ENCODE measurements around the gene PLPP4. TPM values are rescaled to one million over a fixed set of nuclear protein-coding genes. Genes with fewer than 3 reads are reported as not detected.

The PLPP4 gene
- total RNA-seq, 1 experiment from 2014 or later = not detected

DNA sequence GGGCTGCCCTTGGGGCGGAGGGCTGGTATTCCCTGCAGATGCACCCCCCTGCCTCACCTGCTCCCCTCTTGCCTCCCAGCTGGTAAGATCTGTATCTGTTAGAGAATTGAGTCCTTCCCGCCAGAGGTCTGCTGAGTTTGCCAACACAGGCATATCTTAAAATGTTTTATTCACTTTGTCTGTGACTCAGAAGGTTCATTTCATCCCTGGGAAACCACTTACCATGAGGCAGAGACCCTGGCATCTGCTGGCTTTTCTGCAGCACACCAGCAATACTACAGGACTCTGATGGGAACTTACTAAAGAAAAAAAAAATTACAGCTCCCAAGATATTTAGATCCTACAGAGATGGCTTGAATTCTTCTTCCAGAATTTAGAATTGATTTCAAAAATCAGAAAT lies 131.3 kb downstream of the PLPP4 start:
- Histone ChIP-seq H3K27me3 (ENCODE audit: insufficient read depth, low read length) (peaks cover 73% of the 10 kb centered on the region), H2AFZ (ENCODE audit: low read depth, low read length, poor library complexity, severe bottlenecking) (no peak overlapping the region), H3K27ac (ENCODE audit: low read depth, low read length) (no peak overlapping the region), H3K79me2 (ENCODE audit: insufficient read depth, low read length) (no peaks in the 10 kb centered on the region), H3K4me1 (ENCODE audit: control insufficient read depth in 1 of 2, insufficient read depth in 2 of 2, low read length in 2 of 2) (no peaks in the 10 kb centered on the region), H4K20me1 (ENCODE audit: insufficient read depth) (no peaks in the 10 kb centered on the region), H3K36me3 (ENCODE audit: control insufficient read depth in 1 of 2, insufficient read depth in 2 of 2, low read length in 2 of 2) (no peaks in the 10 kb centered on the region), H3K4me3 (replicated peaks in 1 of 2; ENCODE audit: low read depth in 1 of 2, low read length in 2 of 2) (no peak overlapping the region), H3K9ac (ENCODE audit: low read length) (no peak overlapping the region), H3K9me3 (ENCODE audit: control insufficient read depth in 1 of 2, insufficient read depth in 1 of 2, low read depth in 1 of 2, low read length in 2 of 2) (no peaks in the 10 kb centered on the region), H3K4me2 (ENCODE audit: low read length) (no peak overlapping the region), H3K9me2 (ENCODE audit: insufficient read depth) (no peaks in the 10 kb centered on the region)
- ChIA-PET CTCF (no interaction called here), POLR2A (no interaction called here), RAD21 (ENCODE audit: low non-redundant PET in 1 of 2, low total read pairs in 2 of 2, uncharacterized antibody in 2 of 2, unreplicated experiment in 2 of 2) (no interaction called here)
- no peak for DNase-seq (ENCODE audit: low read depth, low spot score)
- BruUV-seq (replicated peaks) = no TSS peak
- intact Hi-C loops (cut with micrococcal nuclease) = no loop called here
- TF ChIP-seq CBX3 (IDR thresholded peaks at IDR 0.05; ENCODE audit: low read depth) (no peak), RAD21 (IDR thresholded peaks at IDR 0.05; ENCODE audit: low read depth) (no peak), ZNF274 (IDR thresholded peaks at IDR 0.05; ENCODE audit: low read depth, low read length) (no peak)
- no peak for ATAC-seq

DNA sequence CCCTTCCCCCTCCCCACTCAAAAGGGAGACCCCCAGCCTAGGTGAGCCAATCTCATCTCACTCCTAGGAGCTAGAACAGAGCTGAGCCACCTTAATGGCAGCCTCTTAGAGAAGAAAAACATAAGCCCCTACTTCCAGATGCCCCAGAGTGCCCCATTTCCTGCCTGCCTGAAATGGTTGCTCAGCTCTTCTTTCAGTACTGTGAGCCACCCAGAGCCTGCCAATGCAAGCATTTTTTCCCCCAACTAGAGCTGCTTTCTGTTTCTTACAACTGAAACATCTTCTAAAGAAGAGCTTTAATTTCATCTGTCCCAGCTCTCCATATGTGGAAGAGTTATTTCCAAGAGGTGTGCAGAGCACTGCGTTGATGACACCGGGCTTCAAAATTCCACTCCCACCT lies 136.7 kb downstream of the PLPP4 start:
- ChIA-PET RAD21 (ENCODE audit: low non-redundant PET in 1 of 2, low total read pairs in 2 of 2, uncharacterized antibody in 2 of 2, unreplicated experiment in 2 of 2) (no interaction called here), CTCF (no interaction called here), POLR2A (no interaction called here)
- H3K27me3 ChIP-seq (ENCODE audit: insufficient read depth, low read length) = peaks cover 56% of the 10 kb centered on the region
- no peaks in the 10 kb centered on the region for H3K79me2 ChIP-seq (ENCODE audit: insufficient read depth, low read length)
- no peaks in the 10 kb centered on the region for H3K9me2 ChIP-seq (ENCODE audit: insufficient read depth)
- no peak for TF ChIP-seq EZH2phosphoT487 (IDR thresholded peaks at IDR 0.05; ENCODE audit: borderline replicate concordance)
- no peak for TF ChIP-seq JUND (IDR thresholded peaks at IDR 0.05)
- no peak for TF ChIP-seq ZFX (IDR thresholded peaks at IDR 0.05)
- TF ChIP-seq EZH2 (IDR thresholded peaks at IDR 0.05) = no peak
- no peak overlapping the region for H2AFZ ChIP-seq (ENCODE audit: low read depth, low read length, poor library complexity, severe bottlenecking)
- intact Hi-C loops (cut with micrococcal nuclease) = no loop called here
- H3K9me3 ChIP-seq (ENCODE audit: control insufficient read depth in 1 of 2, insufficient read depth in 1 of 2, low read depth in 1 of 2, low read length in 2 of 2) = no peaks in the 10 kb centered on the region
- H3K9ac ChIP-seq (ENCODE audit: low read length) = no peak overlapping the region
- ATAC-seq (no peak), DNase-seq (ENCODE audit: low read depth, low spot score) (no peak)
- no peak overlapping the region for H3K27ac ChIP-seq (ENCODE audit: low read depth, low read length)
- no peaks in the 10 kb centered on the region for H4K20me1 ChIP-seq (ENCODE audit: insufficient read depth)
- BruUV-seq (replicated peaks) = no TSS peak
- H3K4me1 ChIP-seq (ENCODE audit: control insufficient read depth in 1 of 2, insufficient read depth in 2 of 2, low read length in 2 of 2) = no peaks in the 10 kb centered on the region
- H3K4me3 ChIP-seq (replicated peaks in 1 of 2; ENCODE audit: low read depth in 1 of 2, low read length in 2 of 2) = no peak overlapping the region
- H3K4me2 ChIP-seq (ENCODE audit: low read length) = no peak overlapping the region
- no peaks in the 10 kb centered on the region for H3K36me3 ChIP-seq (ENCODE audit: control insufficient read depth in 1 of 2, insufficient read depth in 2 of 2, low read length in 2 of 2)
